NCI-H2029 (cell line): Measurements from ENCODE around the gene CDK3.
"Not testable (repeated sequence)": the region's sequence is repeated elsewhere in the genome, so short reads cannot be mapped to it uniquely, and the experiment has no call there.

Source experiments
- DNase-seq: peaks from one replicate; lab custom pipeline; 2025; lab: John Stamatoyannopoulos, UW

Gene CDK3

DNA sequence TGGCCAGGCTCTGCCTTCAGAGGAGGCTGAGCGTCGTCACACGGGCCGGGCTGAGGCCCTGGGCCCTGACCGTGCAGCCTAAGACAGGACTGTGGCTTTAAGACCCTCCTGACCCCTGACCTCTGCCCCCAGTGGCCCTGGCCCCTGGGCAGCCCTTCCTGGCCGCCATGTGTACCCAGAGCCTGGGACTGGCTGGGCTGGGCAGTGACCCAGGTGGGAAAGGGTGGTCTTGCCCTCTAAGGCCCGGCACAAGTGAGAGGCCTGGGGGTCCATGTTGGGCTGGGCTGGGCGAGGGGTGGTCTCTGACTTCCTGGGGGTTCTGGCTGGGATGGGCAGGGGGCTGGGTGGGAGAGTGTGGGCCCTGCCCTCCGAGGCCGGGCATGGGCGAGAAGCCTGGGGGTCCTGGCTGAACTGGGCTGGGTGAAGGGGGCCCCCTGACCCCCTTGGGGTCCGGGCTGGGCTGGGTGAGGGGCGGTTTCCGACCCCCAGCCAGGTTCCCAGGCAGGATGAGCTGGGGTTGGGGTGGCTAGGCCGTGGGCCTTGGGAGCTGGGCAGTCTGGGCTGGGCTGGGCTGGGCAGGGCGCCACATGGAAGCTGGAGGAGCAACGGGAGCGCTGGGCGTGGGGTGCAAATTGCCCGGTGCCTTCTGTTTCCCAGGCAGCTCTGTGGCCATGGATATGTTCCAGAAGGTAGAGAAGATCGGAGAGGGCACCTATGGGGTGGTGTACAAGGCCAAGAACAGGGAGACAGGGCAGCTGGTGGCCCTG is at the start of gene CDK3:
CDK3 (plus strand) TSS at position 101 of the 767 bp plus-strand sequence; CDS start at position 672, 571 bp downstream.
- DNase-seq: no peak

DNA sequence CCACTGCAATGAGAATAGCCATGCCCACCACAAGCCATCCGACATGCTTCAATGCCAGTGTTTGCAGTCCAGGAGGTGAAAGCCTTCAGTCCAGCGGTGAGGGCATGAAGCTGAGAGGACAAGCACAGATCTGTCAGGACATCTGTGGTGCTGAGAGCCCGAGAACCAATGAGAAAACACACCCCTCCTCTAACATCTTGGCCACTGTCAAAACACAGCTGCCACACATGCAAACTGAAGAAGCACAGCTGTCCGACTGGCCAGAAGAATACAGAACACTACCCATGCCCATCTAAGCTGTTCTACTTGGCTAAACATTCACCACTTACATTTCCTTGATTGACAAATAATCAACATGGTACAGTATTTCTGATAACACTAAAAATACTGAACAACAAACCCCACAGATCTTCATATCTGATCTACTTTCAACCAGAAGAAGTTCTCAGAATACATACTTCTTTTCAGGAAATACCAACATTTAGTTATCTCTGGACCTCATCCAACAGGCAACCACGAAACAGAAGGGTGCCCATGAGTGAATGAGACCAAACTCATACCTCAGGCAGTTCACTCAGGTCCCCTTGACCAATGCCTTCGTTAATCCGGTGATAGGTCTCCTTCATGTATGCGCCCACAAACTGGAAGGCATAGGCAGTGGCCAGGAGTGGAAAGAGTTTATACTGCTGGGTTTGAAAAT is 49.6 kb upstream of the CDK3 start:
- DNase-seq: no peak

DNA sequence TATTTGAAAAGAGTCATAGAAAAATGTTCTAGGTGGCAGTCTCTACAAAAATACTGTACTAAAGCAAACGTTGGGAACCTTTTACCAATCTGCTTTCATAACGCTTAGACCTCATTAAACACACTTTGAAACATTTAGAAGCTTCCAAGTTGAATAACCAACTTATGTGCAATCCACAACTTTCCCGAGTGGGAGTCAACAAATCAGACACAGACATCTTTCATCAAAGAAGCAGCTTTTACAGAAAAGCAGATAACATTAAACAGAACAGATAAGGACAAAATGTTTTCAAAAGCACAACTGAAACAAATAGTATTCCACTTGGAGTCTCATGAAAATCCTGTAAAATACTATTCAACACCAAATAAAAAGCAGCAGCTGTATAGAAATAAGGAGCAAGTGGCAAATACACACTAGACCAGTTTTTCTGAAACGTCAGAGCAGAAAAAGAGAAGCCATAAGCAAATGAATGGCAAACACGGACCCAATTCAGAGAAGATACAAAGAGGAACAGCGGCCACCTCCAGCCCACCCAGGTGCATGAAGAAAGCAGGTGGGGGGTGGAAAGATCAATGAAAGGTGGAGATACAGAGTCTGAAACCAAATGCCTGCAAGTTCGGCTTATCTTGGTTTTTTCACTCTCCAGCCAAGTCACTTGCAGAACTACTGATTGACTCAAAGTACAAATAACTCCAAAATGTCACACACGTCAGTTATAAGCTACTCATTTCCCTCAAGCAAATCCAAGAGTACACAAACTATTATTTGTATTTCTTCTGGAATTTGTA is 41.4 kb upstream of the CDK3 start:
- no peak for DNase-seq

DNA sequence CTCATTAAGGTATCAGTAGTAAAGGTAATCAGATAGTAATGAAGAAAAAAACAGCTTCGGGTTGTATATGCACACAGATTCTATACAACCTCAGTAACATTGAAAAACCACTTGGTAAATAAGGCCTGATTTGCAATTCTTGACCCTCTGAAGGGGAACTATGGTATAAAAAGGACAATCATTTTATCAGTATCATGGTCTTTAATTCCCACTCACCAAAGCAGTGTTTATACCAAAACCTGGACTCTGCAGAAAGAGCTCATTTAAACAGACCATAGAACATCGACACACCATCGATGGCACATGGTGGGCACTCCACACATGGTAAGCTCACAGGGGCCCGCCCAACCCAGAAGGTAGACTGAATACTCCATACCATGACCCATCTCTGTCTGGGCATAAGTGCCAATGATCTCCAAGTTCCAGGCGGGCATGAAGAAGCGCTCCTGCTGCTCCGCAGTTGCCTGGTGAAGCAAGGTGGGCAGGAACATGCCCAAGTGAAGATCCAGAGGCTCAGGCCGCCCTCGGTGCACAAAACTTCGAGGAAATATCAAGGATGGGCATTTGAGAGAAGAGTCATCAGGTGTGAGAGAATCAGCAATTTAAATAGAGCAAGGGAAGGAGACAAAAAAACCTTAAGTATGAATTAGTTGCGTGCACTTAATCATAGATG is 40.7 kb upstream of the CDK3 start:
- no peak for DNase-seq

DNA sequence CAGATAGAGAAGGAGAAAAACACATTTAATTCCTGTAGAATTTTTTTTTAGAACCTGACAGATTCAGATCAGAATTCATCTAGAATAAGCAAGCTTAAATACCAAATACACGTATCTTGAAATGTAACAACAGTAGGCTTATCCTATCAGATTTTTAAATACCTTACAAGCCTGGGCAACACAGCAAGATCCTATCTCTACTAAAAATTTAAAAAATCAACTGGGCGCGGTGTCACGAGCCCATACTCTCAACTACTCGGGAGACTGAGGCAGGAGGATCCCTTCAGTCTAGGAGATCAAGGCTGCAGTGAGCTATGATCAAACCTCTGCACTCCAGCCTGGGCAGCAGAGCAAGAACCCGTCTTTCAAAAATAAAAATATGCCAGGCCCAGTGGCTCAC is 35.2 kb upstream of the CDK3 start:
- no peak for DNase-seq

DNA sequence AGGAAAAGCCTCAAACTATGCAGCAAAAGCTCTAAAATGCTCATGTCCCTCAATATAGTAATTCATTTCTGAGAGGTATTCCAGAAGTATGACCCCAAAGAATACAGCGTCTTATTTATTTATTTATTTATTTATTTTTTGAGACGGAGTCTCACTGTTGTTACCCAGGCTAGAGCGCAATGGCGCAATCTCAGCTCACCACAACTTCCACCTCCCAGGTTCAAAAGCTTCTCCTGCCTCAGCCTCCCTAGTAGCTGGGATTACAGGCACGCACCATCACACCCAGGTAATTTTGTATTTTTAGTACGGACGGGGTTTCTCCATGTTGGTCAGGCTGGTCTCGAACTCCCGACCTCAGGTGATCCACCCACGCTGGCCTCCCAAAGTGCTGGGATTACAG is 31.6 kb upstream of the CDK3 start:
- DNase-seq: not testable (repeated sequence)

DNA sequence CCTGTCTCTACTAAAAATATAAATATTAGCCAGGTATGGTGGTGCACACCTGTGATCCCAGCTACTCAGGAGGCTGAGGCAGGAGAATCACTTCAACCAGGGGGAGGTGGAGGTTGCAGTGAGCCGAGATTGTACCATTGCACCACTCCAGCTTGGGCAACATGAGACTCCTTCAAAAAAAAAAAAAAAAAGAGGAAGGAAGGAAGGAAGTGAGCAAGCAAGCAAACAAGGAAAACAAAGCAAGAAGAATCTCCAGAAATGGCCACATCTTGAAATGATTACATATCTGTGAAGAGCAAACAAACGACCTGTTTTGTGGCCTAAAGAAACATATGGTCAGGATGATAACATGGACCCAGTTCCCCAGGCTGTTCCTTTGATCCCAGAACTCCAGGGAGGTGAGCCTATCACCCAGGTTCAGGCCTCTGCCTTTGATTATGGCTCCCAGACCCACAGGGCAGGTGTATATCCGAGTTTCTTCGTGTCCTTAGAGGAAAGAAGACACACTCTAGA is 30.6 kb upstream of the CDK3 start:
- no peak for DNase-seq

DNA sequence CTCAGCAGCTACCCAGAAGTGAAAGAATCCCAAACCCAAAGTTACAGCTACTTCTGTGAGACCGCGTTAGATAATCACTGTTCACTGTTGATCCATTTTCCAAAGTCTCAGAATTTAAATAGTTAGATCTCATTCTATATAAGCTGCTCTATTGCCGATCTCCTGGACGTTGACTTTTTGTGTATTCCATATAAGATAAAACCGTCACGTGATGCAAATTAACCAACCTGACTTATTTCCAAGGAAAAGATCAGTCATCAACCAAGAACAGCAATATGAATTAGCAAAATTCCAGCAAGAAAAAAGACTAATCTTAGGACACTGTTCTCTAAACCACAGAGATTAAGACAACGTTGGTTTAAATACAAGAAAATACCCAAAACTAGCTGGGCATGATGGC is 30.0 kb upstream of the CDK3 start:
- no peak for DNase-seq

DNA sequence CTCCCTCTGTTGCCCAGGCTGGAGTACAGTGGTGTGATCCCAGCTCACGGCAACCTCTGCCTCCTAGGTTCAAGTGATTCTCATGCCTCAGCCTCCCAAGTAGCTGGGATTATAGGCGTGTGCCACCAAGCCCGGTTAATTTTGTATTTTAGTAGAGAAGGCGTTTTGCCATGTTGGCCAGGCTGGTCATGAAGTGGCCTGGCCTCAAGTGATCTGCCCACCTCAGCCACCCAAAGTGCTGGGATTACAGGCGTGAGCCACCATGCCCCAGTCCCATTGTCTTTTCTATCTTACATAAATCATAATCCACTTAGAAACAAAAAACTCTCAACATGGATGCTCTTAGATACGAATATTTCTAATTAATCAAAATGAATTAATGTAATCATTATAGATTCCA is 25.5 kb upstream of the CDK3 start:
- not testable (repeated sequence) for DNase-seq

DNA sequence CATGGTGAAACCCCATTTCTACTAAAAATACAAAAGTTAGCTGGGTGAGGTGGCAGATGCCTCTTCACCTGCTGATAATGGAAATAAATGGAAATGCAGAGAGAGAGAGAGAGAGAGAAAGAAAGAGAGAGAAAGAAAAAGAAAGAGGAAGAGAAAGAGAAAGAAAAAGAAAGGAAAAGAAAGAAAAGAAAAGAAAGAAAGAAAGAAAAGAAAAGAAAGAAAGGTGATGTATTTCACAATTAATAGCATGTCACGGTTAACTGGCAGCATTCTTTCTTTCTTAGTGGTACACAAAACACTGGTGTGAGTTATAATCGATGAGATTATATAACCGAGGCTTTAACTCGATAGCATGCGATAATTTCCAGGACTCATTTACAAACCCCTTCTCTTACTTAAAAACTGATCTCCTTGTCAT is 24.9 kb upstream of the CDK3 start:
- no peak for DNase-seq

DNA sequence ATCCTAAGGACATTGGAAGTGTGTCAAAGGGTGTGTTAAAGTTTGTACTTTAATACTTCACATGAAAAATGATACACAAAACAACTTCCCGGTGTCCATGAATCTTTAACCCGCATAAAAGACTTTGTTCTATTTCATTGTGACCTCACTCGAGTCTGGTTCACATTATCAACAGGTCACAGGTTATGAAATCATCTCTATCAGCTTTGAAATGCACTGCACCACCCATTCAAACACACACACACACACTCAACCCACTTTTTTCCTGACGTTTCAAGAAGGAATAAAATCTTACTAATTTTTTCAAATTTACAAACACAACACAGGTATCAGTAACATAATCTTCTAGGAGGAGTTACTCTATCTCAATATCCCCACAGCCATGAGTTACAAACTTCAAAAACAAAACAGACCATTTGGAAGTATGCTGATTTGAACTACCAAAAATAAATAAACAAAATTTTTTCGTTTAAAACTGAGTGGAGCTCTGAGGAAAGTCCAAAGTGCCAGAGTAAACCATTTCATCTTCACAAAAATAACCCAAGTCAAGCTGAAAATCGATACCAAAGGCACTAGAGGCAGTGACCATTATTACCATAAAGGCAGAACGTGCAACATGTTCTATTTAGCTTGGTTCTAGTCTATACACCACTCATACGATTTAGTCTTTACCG is 24.3 kb upstream of the CDK3 start:
- no peak for DNase-seq

DNA sequence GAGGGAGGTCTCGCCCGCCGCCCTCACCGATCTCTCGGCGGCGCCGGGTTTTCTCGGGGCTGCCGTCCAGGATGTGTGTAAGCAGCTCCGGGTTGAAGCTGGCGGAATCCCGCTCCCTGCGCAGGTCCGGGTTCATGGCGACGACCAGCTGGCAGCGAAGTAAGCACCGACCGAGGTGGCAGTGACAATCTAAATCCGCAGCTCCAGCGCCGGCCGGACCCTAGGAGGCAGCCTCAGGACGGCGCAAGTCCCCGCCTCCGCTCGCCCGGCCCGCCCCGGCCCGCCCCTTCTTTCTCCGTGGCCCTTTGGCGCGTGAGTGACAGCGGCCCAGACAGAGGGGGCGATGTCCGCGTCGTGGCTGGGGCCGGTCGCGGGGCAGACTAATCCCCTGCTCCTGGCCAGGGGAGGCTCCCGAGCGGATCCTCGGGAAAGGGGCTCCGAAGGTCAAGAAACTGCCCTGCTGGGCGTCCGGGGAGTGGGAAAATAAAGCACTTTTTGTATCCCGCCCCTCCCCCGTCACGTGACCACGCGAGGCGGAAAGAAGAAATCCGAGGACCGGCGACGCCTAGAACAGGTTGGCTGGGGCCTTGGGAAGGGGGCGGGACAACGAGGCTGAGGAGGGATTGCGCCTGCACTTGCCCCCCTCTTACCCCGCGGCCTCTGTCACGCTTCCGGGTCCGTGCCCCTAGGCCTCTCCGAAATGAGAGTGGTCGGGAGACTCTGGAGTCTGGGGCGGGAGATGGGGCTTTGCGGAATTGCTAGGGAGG is 21.5 kb upstream of the CDK3 start, which contains the start of the genes ACOX1 and TEN1:
ACOX1 (minus strand) TSS at position 229 of the 767 bp plus-strand sequence; CDS start at position 136, 93 bp downstream.
TEN1 (plus strand) TSS at position 303 of the 767 bp plus-strand sequence. CDS start 6,953 bp downstream, outside the sequence.
- peak; percentile 96 for DNase-seq

DNA sequence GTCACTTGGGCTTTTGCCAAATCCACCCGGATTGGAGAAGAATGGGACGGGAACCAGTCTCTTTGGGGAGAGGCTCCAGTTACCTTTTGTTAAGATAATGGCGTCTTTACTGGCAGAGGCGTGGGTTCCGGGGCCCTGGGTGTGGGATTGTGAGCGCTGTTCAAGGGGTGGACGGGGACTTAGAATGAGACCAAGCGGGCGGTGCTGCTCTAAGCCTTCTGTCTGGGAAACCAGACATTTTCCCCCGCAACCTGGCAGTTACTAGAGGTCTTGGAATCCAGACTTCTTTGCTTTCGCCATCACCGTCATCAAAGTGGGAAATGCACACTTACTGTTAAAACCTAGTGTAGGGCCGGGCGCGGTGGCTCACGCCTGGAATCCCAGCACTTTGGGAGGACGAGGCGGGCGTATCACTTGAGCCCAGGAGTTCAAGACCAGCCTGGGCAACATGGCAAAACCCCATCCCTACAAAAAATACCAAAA is 20.9 kb upstream of the CDK3 start:
- DNase-seq: no peak

DNA sequence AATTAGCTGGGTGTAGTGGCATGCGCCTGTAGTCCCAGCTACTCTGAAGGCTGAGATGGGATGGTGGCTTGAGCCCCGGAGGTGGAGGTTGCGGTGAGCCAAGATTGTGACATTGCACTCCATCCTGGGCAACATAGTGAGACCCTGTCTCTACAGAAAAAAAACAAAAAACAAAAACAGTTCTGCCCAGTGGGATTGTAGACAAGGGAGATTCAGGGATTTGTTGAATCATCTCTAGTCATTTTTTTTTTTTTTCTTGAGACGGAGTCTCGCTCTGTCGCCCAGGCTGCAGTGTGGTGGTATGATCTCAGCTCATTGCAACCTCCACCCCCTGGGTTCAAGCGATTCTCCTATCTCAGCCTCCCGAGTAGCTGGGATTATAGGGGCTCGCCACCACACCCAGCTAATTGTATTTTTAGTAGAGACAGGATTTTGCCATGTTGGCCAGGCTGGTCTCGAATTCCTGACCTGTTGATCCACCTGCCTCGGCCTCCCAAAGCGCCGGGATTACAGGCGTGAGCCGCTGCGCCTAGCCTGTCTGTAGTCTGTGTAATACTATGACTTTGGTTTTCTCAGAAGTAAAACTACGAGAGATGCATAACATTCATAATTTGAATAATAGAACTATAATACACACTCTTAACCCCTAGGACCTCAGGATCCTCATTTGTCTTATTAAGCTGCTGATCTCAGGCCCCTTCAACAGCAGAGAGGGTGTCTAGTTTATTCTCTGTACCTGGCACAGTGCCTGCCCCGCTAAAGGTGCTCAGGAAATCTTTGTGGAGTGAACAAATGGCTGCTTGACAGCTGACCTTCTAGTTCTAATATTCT is 20.3 kb upstream of the CDK3 start:
- peak; percentile 17 for DNase-seq

DNA sequence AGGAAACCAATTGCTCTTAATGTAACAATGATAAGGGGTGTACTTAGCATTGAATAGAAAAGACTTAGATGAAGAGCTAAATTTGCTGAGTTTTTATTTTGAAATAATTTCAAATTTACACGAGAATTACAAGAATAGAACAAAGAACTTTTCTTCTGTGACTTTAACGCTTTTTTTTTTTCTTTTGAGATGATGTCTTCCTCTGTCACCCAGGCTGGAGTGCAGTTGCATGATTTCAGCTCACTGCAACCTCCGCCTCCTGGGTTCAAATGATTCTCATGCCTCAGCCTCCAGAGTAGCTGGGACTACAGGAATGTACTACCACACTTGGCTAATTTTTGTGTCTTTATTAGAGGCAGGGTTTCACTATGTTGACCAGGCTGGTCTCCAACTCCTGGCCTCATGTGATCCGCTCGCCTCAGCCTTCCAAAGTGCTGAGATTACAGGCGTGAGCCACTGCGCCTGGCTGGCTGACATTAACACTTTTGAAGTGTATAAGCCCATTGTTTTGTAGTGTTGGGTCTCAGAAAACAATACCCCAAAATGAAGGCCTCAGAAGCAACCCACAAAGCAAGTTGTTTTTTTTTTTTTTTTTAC is 19.5 kb upstream of the CDK3 start:
- no peak for DNase-seq

DNA sequence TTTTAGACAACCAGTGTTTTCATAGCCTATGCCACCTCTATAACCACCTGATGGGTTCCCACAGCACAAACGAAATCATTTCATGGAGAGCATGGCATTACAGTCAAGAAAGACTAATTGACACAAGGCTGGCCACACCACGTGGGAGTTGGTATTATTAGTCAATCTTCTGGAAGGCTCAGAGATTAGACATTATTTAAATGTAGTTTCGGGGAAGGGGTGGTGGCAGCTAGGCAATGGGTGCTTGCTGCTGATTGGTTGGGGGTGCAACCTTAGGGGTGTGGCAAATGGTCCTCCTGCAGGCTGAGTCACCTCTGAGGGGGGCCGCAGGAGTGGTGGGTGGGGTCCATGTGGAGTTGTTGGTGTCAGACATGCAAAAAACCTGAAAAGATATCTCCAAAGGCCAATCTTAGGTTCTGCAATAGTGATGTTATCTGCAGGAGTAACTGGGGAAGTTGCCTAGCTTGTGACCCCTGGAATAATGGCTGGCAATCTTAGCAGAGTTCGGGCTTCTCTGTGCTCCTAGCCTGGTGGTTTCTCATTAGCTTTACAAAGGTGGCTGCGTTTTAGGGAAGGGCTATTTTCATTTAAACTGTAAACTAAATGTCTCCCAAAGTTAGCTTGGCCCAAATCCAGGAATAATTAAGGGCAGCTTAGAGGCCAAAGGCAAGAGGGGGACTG is 17.0 kb upstream of the CDK3 start:
- no peak for DNase-seq

DNA sequence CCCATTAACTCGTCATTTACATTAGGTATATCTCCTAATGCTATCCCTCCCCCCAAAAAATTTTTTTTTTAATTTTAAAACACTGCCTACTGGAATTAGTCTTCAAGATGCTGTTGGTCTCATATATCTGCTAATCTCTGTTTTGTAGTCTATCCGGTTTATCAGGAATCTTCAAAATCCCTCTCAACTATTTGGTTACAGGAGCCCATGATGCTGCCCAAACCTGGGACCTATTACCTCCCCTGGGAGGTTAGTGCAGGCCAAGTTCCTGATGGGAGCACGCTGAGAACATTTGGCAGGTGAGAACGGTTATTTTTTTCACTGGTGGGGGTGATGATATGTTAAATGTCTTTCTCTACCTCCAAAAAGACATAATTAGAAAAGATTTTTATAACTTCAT is 14.7 kb upstream of the CDK3 start:
- DNase-seq: no peak

DNA sequence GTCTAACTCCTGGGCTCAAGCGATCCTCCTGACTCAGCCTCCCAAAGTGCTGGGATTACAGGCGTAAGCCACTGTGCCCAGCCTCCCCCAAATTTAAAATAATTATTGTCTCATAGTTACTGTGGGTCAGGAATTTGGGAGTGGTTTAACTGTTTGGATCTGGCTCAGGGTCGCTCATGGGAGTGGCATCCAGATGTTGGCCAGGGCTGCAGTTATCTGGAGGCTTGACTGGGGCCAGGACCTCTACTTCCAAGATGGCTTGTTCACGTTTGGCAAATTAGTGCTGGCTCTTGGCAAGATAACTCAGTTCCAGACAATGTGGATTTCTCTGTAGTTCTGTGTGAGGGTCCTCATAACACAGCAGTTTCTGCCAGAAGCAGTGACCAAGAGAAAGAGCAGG is 13.6 kb upstream of the CDK3 start:
- DNase-seq: no peak
